Esophagus (tissue), 2 donors: ENCODE data around the gene SRRT. TPM values are rescaled to one million over a fixed set of nuclear protein-coding genes. Genes with fewer than 3 reads are reported as not detected.
"Not testable (repeated sequence)": the region's sequence is repeated elsewhere in the genome, so short reads cannot be mapped to it uniquely, and the experiment has no call there.

Source experiments
- H3K27ac ChIP-seq, 2 donors: one replicate each; pipeline ENCODE4 v1.5.1; 2013; ENCODE audit warnings: low read depth in 2 of 2, mild to moderate bottlenecking in 2 of 2, inconsistent platforms in 1 of 2, low read length in 1 of 2, moderate library complexity in 1 of 2
- H3K27me3 ChIP-seq, 2 donors: one replicate each; pipeline ENCODE4 v1.6.1; 2013; ENCODE audit warnings: low read length in 2 of 2, control low read depth in 1 of 2, mild to moderate bottlenecking in 1 of 2; ENCODE audit not compliant: insufficient read depth in 2 of 2, control insufficient read depth in 1 of 2
- H3K36me3 ChIP-seq, 2 donors: one replicate each; pipeline ENCODE4 v1.6.1; 2013; ENCODE audit warnings: low read length in 1 of 2; ENCODE audit not compliant: control insufficient read depth in 2 of 2, insufficient read depth in 2 of 2
- H3K4me1 ChIP-seq, 2 donors: one replicate each; pipeline ENCODE4 v1.6.1; 2013; ENCODE audit warnings: low read length in 1 of 2; ENCODE audit not compliant: control insufficient read depth in 2 of 2, insufficient read depth in 2 of 2
- H3K4me3 ChIP-seq, 2 donors: one replicate each; pipeline ENCODE4 v1.5.1; 2013; ENCODE audit warnings: low read length in 2 of 2, mild to moderate bottlenecking in 2 of 2, low read depth in 1 of 2, moderate library complexity in 1 of 2
- H3K9me3 ChIP-seq, 2 donors: one replicate each; pipeline ENCODE4 v1.6.1; 2013; ENCODE audit warnings: mild to moderate bottlenecking in 2 of 2, low read depth in 1 of 2, low read length in 1 of 2, moderate library complexity in 1 of 2; ENCODE audit not compliant: control insufficient read depth in 2 of 2, insufficient read depth in 1 of 2
- WGBS, 2 donors: extraction: QIAGEN DNeasy Blood & Tissue Kit; methylation state at CpG; one replicate each; pipeline ENCODE4 v1.1.7; 2013; 5-methylcytosine and 5-hydroxymethylcytosine counted together
- polyA plus RNA-seq, 2 donors: library from polyadenylated mRNA; stranded (reverse); fragments of 200-250 nt; gene quantifications; one replicate each; pipeline ENCODE4 v1.2.3, GENCODE V29; 2013
- donor health status: healthy with polysubstance abuse.
- donor health status: Bipolar disorder and iron deficiency.

Gene SRRT
- polyA plus RNA-seq, 2 donors: 70.7 to 105 TPM

DNA sequence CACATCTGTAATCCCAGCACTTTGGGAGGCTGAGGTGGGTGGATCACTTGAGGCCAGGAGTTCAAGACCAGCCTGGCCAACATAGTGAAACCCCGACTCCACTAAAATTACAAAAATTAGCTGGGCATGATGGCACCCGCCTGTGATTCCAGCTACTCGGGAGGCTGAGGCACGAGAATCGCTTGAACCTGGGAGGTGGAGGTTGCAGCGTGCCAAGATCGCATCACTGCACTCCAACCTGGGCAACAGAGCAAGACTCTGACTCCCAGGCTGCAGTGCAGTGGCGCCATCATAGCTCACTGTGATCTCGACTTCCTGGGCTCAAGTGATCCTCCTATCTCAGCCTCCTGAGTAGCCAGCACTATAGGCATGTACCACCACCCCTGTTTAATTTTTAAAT lies 20.0 kb upstream of the SRRT start:
- peaks cover 4 to 14% of the 10 kb centered on the region in 2 donors for H3K36me3 ChIP-seq
- not testable (repeated sequence) for H3K4me1 ChIP-seq, H3K9me3 ChIP-seq, H3K4me3 ChIP-seq, H3K27ac ChIP-seq, H3K27me3 ChIP-seq
- 95 to 97% methylated on average over 9 of the region's 9 CpGs for WGBS, 2 donors

DNA sequence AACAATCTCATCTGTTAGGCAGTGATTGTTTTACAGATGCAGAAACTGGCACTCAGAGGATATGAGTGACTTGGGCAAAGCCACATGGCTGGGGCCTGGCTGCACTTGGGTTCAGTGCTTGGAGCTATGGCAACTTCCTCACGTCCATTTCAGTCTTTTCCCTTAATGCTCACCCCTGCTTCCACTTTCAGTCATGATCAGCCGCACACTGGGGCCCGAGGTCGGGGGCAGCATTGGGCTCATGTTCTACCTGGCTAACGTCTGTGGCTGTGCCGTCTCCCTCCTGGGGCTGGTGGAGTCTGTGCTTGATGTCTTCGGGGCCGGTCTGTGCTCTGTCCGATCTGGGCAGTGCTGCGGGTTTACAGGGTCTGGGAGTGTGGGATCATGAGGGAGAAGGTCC lies 19.4 kb upstream of the SRRT start:
- H3K27me3 ChIP-seq: no peaks in the 10 kb centered on the region
- H3K9me3 ChIP-seq: no peaks in the 10 kb centered on the region
- H3K27ac ChIP-seq: no peak overlapping the region
- 90 to 92% methylated on average over 10 of the region's 10 CpGs for WGBS, 2 donors
- peaks cover 6 to 20% of the 10 kb centered on the region in 2 donors for H3K36me3 ChIP-seq
- H3K4me3 ChIP-seq: no peak overlapping the region
- H3K4me1 ChIP-seq: no peaks in the 10 kb centered on the region

GRCh38 chr7:100856871-100857282 lies 18.0 kb upstream of the SRRT start:
- Histone ChIP-seq H3K36me3 (peaks cover 9 to 32% of the 10 kb centered on the region in 2 donors), H3K4me1 (no peaks in the 10 kb centered on the region), H3K27ac (no peak overlapping the region), H3K4me3 (no peak overlapping the region), H3K9me3 (no peaks in the 10 kb centered on the region), H3K27me3 (no peaks in the 10 kb centered on the region)
- 93 to 95% methylated on average over 16 of the region's 16 CpGs for WGBS, 2 donors

DNA sequence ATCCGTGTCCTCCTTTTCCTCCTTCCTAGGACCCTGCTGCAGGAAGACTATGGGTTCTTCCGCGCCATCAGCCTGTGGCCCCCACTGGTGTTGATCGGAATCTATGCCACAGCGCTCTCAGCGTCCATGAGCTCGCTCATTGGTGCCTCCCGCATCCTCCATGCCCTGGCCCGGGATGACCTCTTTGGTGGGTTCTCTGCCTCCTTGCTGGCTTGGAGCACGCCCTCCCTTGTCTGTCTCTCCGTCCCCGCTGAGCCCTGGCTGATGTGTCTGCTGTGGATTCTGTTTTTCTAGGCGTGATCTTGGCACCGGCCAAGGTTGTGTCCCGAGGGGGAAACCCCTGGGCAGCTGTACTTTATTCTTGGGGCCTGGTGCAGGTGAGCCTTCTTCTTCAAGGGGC lies 15.0 kb upstream of the SRRT start:
- Histone ChIP-seq H3K4me1 (no peaks in the 10 kb centered on the region), H3K36me3 (peaks cover 9 to 33% of the 10 kb centered on the region in 2 donors), H3K4me3 (no peak overlapping the region), H3K27me3 (no peaks in the 10 kb centered on the region), H3K27ac (no peak overlapping the region), H3K9me3 (no peaks in the 10 kb centered on the region)
- WGBS, 2 donors: 86 to 89% methylated on average over 15 of the region's 15 CpGs

DNA sequence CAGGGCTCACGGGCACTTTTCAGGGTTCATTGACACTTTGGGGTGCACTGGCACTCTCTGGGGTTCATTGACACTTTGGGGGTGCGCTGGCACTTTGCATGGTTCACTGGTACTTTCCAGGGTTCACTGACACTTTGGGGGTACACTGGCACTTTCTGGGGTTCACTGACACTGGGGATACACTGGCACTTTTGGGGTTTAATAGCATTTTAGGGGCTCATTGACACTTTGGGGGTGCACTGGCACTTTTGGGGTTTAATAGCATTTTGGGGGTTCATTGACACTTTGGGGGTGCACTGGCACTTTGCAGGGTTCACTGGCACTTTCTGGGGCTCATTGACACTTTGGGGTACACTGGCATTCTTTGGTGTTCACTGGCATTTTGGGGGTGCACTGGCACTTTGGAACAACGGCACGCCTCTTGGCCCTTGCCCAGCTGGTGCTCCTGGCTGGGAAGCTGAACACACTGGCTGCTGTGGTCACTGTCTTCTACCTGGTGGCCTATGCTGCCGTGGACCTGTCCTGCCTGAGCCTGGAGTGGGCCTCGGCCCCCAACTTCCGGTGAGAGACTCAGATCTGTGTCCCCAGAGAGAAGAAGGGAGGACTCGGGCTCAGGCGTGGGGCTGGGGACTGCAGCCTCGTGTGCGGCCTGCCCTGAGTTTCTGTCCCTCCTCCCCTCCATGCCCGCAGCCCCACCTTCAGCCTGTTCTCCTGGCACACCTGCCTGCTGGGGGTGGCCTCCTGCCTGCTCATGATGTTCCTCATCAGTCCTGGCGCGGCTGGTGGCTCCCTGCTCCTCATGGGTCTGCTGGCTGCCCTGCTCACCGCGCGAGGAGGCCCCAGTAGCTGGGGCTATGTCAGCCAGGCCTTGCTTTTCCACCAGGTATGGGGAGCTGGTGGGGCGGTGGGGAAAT lies 13.9 kb upstream of the SRRT start:
- whole genome bisulfite sequencing, 2 donors: 88 to 90% methylated on average over 17 to 18 of the region's 18 CpGs
- no peaks in the 10 kb centered on the region for H3K27me3 ChIP-seq
- no peak overlapping the region for H3K27ac ChIP-seq
- no peak overlapping the region for H3K4me3 ChIP-seq
- peaks cover 9 to 33% of the 10 kb centered on the region in 2 donors for H3K36me3 ChIP-seq
- H3K4me1 ChIP-seq: peaks cover 0 to 4% of the 10 kb centered on the region in 2 donors
- H3K9me3 ChIP-seq: no peaks in the 10 kb centered on the region

- WGBS, 2 donors: 93 to 97% methylated on average over 14 of the region's 14 CpGs
- peaks cover 0 to 6% of the 10 kb centered on the region in 2 donors for H3K4me1 ChIP-seq
- no peaks in the 10 kb centered on the region for H3K27me3 ChIP-seq
- H3K27ac ChIP-seq: no peak overlapping the region
- H3K9me3 ChIP-seq: no peaks in the 10 kb centered on the region
- H3K4me3 ChIP-seq: no peak overlapping the region
- H3K36me3 ChIP-seq: peaks cover 9 to 33% of the 10 kb centered on the region in 2 donors
These were observed 13.3 kb upstream of the SRRT start for GRCh38 chr7:100861616-100861985.

DNA sequence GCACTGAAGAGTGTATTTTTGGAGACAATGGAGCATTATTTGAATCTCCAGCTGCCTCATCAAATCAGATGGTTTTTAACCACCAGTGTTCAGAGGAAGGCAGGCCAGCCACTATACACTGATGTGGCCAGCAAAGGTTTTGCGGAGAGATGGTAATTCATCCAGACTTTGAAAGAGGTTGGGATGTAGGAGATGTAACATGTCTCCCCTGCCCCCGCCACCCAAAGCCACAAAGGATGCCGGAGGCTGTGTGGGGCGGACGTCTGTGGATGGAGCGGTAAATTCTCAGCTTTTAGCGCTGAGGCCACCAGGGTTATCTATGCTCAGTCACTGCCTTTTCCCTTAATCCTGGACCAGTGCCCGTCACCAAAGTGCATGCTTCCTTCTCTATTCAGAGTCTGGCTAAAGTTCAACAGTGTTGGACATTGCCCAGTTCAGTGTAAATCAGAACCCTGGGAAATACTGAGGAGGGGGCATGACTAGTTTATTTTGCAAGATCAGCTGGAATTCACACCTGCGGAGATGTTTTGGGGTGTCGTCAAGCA lies 11.4 kb upstream of the SRRT start:
- H3K4me1 ChIP-seq: peaks cover 0 to 8% of the 10 kb centered on the region in 2 donors
- 69 to 74% methylated on average over 10 of the region's 10 CpGs for WGBS, 2 donors
- H3K27ac ChIP-seq: no peak overlapping the region
- peaks cover 8 to 29% of the 10 kb centered on the region in 2 donors for H3K36me3 ChIP-seq
- no peaks in the 10 kb centered on the region for H3K27me3 ChIP-seq
- no peak overlapping the region for H3K4me3 ChIP-seq
- H3K9me3 ChIP-seq: no peaks in the 10 kb centered on the region

DNA sequence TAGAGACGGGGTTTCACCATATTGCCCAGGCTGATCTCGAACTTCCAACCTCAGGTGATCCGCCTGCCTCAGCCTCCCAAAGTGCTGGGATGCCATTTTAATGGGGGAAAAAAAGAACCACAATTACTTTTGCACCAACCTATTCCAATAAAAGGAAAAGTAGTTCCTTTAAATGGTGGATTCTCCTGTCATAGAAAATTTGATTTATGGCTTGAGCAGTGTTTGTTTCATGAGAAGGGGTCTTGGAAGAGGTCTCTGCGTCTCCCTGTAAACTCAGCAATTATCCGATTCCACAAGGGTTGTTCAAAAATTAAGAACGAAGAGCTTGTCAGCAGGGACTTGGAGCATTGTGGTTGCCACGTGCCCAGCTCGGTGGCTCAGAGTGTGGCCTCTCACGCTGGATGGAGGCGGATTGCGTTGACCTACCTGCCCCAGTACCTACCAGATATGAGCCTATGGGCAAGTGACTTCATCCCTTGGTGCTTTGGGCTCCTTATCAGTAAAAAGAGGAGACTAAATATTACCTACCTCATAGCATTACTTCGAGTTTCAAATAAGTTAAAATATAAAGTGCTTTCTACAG lies 10.5 kb upstream of the SRRT start:
- Histone ChIP-seq H3K27me3 (no peaks in the 10 kb centered on the region), H3K36me3 (peaks cover 4 to 24% of the 10 kb centered on the region in 2 donors), H3K4me1 (peaks cover 0 to 8% of the 10 kb centered on the region in 2 donors), H3K9me3 (no peaks in the 10 kb centered on the region), H3K27ac (no peak overlapping the region), H3K4me3 (no peak overlapping the region)
- 89 to 93% methylated on average over 12 of the region's 12 CpGs for WGBS, 2 donors

DNA sequence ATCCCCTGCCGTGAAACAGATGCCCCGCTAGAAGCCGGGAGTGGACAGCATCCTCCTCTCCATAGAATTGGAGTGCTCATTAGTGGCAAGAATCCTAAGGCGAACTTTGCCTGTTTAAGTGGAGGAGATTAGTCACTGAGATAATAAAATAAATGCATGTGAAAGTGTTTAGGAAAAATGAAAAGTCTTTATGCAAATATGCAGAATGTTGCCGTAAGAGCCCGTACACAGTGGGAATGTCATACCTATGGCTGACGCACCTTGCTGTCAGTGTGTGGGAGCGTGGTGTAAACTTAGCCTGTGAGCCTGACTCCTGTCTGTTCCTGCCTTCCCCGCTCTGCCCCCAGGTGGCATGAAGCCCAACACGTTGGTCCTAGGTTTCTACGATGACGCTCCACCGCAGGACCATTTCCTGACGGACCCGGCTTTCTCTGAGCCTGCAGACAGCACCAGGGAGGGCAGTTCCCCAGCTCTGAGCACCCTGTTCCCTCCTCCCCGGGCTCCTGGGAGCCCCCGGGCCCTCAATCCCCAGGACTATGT lies 9.5 kb upstream of the SRRT start:
- H3K27ac ChIP-seq: peak overlapping the region; percentile 89 to 96

More for the DNA sequence above, 9.5 kb upstream of the SRRT start:
- Histone ChIP-seq H3K27me3 (no peaks in the 10 kb centered on the region), H3K4me3 (peak overlapping the region; percentile 25 to 81), H3K36me3 (peaks cover 4 to 21% of the 10 kb centered on the region in 2 donors), H3K4me1 (peaks cover 0 to 8% of the 10 kb centered on the region in 2 donors), H3K9me3 (no peaks in the 10 kb centered on the region)
- WGBS, 2 donors: 44 to 59% methylated on average over 17 of the region's 17 CpGs
